Esophagus muscularis mucosa (tissue), 4 donors: ENCODE measurements around the gene POP5. TPM values are rescaled to one million over a fixed set of nuclear protein-coding genes. Genes with fewer than 3 reads are reported as not detected.
A peak's percentile ranks its signal among the peaks of the same experiment; 100 is the strongest.

Source experiments
- DNase-seq: peaks from one replicate; pipeline ENCODE4 v3.0.0-alpha.2; 2017; ENCODE audit errors: extremely low spot score
- H3K27ac ChIP-seq, 4 donors: fragments of 200-600 bp; sonication (generic); replicated peaks in 1 of 4; 1 replicate in 3 of 4; 2 replicates in 1 of 4; pipeline ENCODE4 v1.5.1; 2016 to 2019; ENCODE audit warnings: mild to moderate bottlenecking in 1 of 4
- H3K27me3 ChIP-seq, 4 donors: fragments of 200-600 bp; sonication (generic); one replicate each; pipeline versions ENCODE4 v1.5.1 to v1.6.0; 2016 to 2019
- H3K36me3 ChIP-seq, 4 donors: fragments of 200-600 bp; sonication (generic); one replicate each; pipeline ENCODE4 v1.5.1; 2016 to 2019
- H3K4me1 ChIP-seq, 4 donors: fragments of 200-600 bp; sonication (generic); one replicate each; pipeline ENCODE4 v1.5.1; 2016 to 2019
- H3K4me3 ChIP-seq, 4 donors: fragments of 200-600 bp; sonication (generic); 1 replicate in 2 of 4; 2 replicates in 2 of 4; pipeline ENCODE4 v1.5.1; 2016 to 2019; ENCODE audit warnings: mild to moderate bottlenecking in 4 of 4, moderate library complexity in 1 of 4
- H3K9me3 ChIP-seq, 4 donors: fragments of 200-600 bp; sonication (generic); 1 replicate in 3 of 4; 2 replicates in 1 of 4; pipeline ENCODE4 v1.5.1; 2016 to 2019
- CTCF ChIP-seq, 3 experiments: fragments of 200-600 bp in 2 of 3; fragments of 450-650 bp in 1 of 3; sonication (generic) in 2 of 3; IDR thresholded peaks; one replicate each; pipeline ENCODE4 v1.5.1; 2017 to 2019; ENCODE audit warnings: antibody characterized with exemption in 3 of 3, mild to moderate bottlenecking in 2 of 3, moderate library complexity in 1 of 3
- EP300 ChIP-seq: sonication (generic); formaldehyde crosslinking; IDR thresholded peaks from one replicate; pipeline ENCODE4 v1.6.1; 2017; ENCODE audit warnings: antibody characterized with exemption
- POLR2A ChIP-seq: fragments of 450-650 bp; IDR thresholded peaks from one replicate; pipeline ENCODE4 v1.6.1; 2017; ENCODE audit warnings: antibody characterized with exemption, moderate library complexity, mild to moderate bottlenecking, low read depth
- POLR2AphosphoS5 ChIP-seq, 2 donors: sonication (generic); formaldehyde crosslinking; IDR thresholded peaks; one replicate each; pipeline ENCODE4 v1.6.1; 2017; ENCODE audit warnings: antibody characterized with exemption in 2 of 2
- WGBS: methylation state at CpG from one replicate; pipeline ENCODE4 v1.1.5; 2018; 5-methylcytosine and 5-hydroxymethylcytosine counted together
- intact Hi-C: fragments of 100-400 bp; cut with DNase I; formaldehyde crosslinking; loops from one replicate; pipeline ENCODE4 v1.15.1; 2023
- total RNA-seq, 4 donors: library from RNA; depleted of rRNA; stranded (reverse); fragments of >200 nt; gene quantifications; one replicate each; pipeline versions ENCODE4 v1.1.0 to v1.2.1, GENCODE V29; 2016

POP5 gene
- total RNA-seq, 4 donors from 2014 or later: 20.7 to 36.1 (median 23.1) TPM

DNA sequence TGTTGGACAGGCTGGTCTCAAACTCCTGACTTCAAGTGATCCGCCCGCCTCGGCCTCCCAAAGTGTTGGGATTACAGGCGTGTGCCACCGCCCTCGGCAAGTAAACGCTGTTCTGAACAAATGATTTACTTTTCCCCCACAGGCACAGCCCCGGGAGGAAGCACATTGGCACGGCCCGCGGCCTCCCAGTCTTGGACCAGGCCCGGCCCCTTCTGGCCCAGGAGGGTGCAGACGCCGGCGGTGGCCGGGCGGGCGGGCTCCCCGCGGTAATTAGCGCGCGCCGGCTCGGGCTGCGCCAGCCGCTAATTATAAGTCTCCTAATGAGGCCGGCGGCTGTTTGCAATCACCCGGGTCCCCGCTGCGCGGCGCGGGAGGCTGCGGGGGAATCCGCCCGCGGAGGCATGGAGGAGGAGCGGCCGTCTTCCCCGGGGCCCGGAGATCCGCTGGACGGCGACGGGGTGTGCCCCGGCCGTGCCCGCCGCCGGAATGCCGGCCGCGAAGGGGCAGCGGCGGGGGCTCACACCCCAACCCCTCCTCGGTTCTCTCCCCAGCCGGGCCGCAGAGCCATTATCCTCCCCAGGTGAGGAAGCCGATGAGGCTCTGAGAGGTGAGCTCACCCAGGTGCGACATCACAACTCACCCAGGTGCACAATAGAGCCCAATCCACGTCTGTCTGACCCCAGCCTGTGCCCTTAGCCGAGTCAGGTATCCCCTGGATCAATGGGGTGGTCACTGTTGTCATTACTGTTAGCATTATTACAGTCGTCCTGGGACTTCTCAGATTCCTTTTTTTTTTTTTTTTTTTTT lies 3.3 kb upstream of the POP5 start:
- Histone ChIP-seq H3K27me3 (no peaks in the 10 kb centered on the region), H3K4me3 (peak overlapping the region; percentile 52 to 58 (median 53)), H3K9me3 (no peaks in the 10 kb centered on the region), H3K27ac (peak overlapping the region; percentile 22 to 50 (median 41)), H3K36me3 (peaks cover 0 to 8% (median 6%) of the 10 kb centered on the region in 4 donors), H3K4me1 (peaks cover 31 to 41% (median 38%) of the 10 kb centered on the region in 4 donors)
- 17% methylated on average over 11 of the region's 65 CpGs for WGBS
- TF ChIP-seq POLR2A: no peak
- TF ChIP-seq CTCF (IDR thresholded peaks at IDR 0.05): peak; percentile 42 to 57 (median 44)
- no peak for DNase-seq
- intact Hi-C loops: loop anchor here (2.0 to 10.0 kb wide), 2 partner anchors 386 to 510 kb away; no protein-coding TSS in a partner anchor

DNA sequence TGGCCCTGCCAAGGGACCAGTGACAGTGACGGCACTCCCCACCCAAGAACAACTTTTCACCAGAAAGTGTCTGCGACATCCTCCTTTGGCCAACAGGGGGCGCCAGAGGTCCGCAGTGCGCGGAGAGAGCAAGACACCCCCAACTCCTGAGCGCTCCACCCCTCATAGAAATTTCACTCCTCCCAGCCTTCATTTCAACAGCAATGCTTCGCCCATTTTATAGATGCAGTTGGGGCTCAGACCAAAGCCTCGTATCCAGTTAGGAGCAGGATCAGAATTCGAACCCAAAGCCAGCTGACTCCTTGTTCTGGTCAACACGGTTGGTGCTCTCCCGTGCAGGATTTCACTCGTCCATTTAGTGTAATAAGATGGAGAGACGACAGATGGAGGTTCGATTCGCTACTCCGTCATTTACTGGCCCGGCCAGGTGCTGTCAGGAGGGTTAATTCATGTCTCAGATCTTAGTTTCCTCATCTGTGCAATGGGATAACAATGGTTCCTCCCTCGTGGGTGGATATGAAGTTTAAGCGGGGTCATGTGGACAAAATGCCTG lies 2.4 kb upstream of the POP5 start:
- TF ChIP-seq CTCF (IDR thresholded peaks at IDR 0.05) (peak; percentile 84 to 94 (median 84)), EP300 (no peak)
- H3K4me3 ChIP-seq: peak overlapping the region in 1 of 4 donors; percentile 5
- intact Hi-C loops: loop anchor here (2.0 to 10.0 kb wide), 4 partner anchors 63 to 511 kb away; no protein-coding TSS in a partner anchor

DNA sequence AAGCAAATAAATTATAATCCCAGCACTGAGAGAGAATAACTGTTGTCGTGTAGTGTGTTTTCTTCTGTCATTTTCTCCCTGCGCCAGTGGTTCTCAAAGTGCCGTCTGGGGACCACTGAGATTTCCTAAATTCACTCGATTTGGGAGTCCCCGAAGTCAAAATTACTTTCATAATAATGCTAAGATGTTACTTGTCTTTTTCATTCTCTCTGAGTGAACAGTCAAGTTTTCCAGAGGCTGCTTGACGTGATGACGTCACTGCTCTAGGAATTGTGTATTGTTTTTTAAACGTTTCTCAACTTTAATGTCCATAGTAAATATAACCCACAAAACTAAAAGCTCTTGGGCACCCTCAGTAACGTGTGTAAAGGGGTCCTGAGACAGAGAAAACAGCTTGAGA lies 796 bp upstream of the POP5 start:
- Histone ChIP-seq H3K27ac (peak overlapping the region in 3 of 4 donors; percentile 64 to 77 (median 74)), H3K9me3 (no peaks in the 10 kb centered on the region), H3K4me3 (peak overlapping the region; percentile 78 to 90 (median 84)), H3K4me1 (peaks cover 21 to 41% (median 38%) of the 10 kb centered on the region in 4 donors), H3K27me3 (no peaks in the 10 kb centered on the region), H3K36me3 (peaks cover 25 to 34% (median 31%) of the 10 kb centered on the region in 4 donors)
- DNase-seq: no peak
- intact Hi-C loops: loop anchor here (2.0 to 10.0 kb wide), 3 partner anchors 65 to 513 kb away; no protein-coding TSS in a partner anchor
- WGBS: 49% methylated on average over 9 of the region's 9 CpGs
- no peak for TF ChIP-seq CTCF (IDR thresholded peaks at IDR 0.05)
- no peak for TF ChIP-seq POLR2A
- no peak for TF ChIP-seq POLR2AphosphoS5 (IDR thresholded peaks at IDR 0.05)
- TF ChIP-seq EP300: no peak

More for the DNA sequence above, 2.4 kb upstream of the POP5 start:
- H3K27me3 ChIP-seq: no peaks in the 10 kb centered on the region
- no peaks in the 10 kb centered on the region for H3K9me3 ChIP-seq
- whole genome bisulfite sequencing: 26% methylated on average over 20 of the region's 20 CpGs
- no peak overlapping the region for H3K27ac ChIP-seq
- H3K36me3 ChIP-seq: peaks cover 10 to 18% (median 16%) of the 10 kb centered on the region in 4 donors
- peak; percentile 95 for DNase-seq
- peaks cover 22 to 41% (median 38%) of the 10 kb centered on the region in 4 donors for H3K4me1 ChIP-seq

GRCh38 chr12:120579179-120579578 lies 2.0 kb downstream of the POP5 start:
- DNase-seq: no peak
- Histone ChIP-seq H3K9me3 (no peaks in the 10 kb centered on the region), H3K4me1 (peaks cover 14 to 33% (median 31%) of the 10 kb centered on the region in 4 donors), H3K27ac (no peak overlapping the region), H3K4me3 (no peak overlapping the region), H3K27me3 (no peaks in the 10 kb centered on the region), H3K36me3 (peaks cover 48 to 62% (median 60%) of the 10 kb centered on the region in 4 donors)
- WGBS: 86% methylated on average over 1 of the region's 1 CpG
- no peak for TF ChIP-seq EP300
- TF ChIP-seq POLR2AphosphoS5 (IDR thresholded peaks at IDR 0.05): no peak
- no peak for TF ChIP-seq CTCF (IDR thresholded peaks at IDR 0.05)
- no peak for TF ChIP-seq POLR2A
- intact Hi-C loops: no loop called here
